ENCODE data around the gene DDA1. TPM values are rescaled to one million over a fixed set of nuclear protein-coding genes. Genes with fewer than 3 reads are reported as not detected.

DDA1 gene
- total RNA-seq, 1 donor from 2014 or later, result 123 TPM

DNA sequence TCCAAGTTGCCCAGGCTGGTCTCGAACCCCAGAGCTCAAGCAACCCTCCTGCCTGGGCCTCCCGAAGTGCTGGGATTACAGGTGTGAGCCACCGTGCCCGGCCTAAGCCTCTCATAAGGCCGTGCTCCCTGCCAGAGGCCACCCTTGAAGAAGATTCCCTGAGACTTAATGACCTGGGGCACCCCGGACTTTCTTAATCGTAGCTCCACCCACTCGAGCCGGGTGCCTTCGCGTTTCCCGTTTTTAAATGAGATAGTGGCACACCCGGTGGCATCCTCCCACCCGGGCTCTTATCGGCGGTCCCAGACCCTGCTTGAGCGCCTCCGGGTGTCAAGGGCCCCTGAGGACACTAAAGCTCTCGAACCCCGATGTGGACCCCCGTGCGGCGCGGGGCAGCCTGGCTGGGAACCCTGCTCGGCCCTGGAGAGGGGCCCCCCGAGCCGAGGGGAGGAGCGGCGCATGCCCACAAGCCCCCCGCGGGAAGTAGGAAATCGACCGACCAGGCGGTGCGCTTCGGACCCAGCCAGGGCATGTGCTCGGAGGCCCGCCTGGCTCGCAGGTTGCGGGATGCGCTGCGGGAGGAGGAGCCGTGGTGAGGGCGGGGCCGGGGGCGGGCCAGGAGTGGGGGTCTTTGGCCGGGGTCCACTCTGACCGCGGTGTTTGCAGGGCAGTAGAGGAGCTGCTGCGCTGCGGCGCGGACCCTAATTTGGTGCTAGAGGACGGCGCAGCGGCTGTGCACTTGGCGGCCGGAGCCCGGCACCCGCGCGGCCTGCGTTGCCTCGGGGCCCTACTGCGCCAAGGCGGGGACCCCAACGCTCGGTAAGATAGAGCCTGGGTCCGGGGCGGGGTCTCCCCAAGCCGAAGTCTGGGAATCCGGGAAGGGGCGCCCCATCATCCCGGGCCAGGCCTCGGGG is 27.7 kb upstream of the DDA1 start, which contains the start of gene ANKLE1:
ANKLE1 (plus strand) TSS at position 511 of the 914 bp plus-strand sequence; CDS start at position 531, 20 bp downstream.
- H3K79me2 ChIP-seq (ENCODE audit: insufficient read depth, low read length), result no peaks in the 10 kb centered on the region
- Mint-ChIP-seq H3K9me3 (ENCODE audit: unreplicated experiment) (no peaks in the 10 kb centered on the region), H3K4me3 (ENCODE audit: unreplicated experiment) (peak within 1 kb of the TSS; percentile 64), H3K27me3 (ENCODE audit: low read depth, unreplicated experiment) (peaks cover 3% of the 10 kb centered on the region), H3K36me3 (ENCODE audit: low read depth, unreplicated experiment) (peaks cover 8% of the 10 kb centered on the region), H3K27ac (ENCODE audit: unreplicated experiment) (no peak within 1 kb of the TSS), H3K4me1 (ENCODE audit: low read depth, unreplicated experiment) (no peaks in the 10 kb centered on the region)
- H3K4me3 ChIP-seq (ENCODE audit: insufficient read depth, low read depth, low read length), result peak within 1 kb of the TSS; percentile 14
- H3K27me3 ChIP-seq (ENCODE audit: insufficient read depth, low read length), result no peaks in the 10 kb centered on the region
- peak within 1 kb of the TSS; percentile 82 for H3K4me2 ChIP-seq (ENCODE audit: low read length)
- H2AFZ ChIP-seq (ENCODE audit: low read depth, low read length), result peak within 1 kb of the TSS; percentile 74
- TF ChIP-seq, protein P1, sequence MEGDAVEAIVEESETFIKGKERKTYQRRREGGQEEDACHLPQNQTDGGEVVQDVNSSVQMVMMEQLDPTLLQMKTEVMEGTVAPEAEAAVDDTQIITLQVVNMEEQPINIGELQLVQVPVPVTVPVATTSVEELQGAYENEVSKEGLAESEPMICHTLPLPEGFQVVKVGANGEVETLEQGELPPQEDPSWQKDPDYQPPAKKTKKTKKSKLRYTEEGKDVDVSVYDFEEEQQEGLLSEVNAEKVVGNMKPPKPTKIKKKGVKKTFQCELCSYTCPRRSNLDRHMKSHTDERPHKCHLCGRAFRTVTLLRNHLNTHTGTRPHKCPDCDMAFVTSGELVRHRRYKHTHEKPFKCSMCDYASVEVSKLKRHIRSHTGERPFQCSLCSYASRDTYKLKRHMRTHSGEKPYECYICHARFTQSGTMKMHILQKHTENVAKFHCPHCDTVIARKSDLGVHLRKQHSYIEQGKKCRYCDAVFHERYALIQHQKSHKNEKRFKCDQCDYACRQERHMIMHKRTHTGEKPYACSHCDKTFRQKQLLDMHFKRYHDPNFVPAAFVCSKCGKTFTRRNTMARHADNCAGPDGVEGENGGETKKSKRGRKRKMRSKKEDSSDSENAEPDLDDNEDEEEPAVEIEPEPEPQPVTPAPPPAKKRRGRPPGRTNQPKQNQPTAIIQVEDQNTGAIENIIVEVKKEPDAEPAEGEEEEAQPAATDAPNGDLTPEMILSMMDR (IDR thresholded peaks at IDR 0.05; ENCODE audit: insufficient read depth, low read depth, low read length), result no peak
- TF ChIP-seq EZH2 (IDR thresholded peaks at IDR 0.05; ENCODE audit: insufficient read depth, low read length), result peak; percentile 66
- H4K20me1 ChIP-seq (ENCODE audit: insufficient read depth, low read length), result no peaks in the 10 kb centered on the region
- H3K9ac ChIP-seq (ENCODE audit: low read length), result peak within 1 kb of the TSS; percentile 23
- FAIRE-seq (no peak), DNase-seq (ENCODE audit: low read depth) (no peak)
- no peaks in the 10 kb centered on the region for H3K9me3 ChIP-seq (ENCODE audit: insufficient read depth, low read depth, low read length)
- no peaks in the 10 kb centered on the region for H3K4me1 ChIP-seq (ENCODE audit: insufficient read depth, low read length)
- peaks cover 2% of the 10 kb centered on the region for H3K36me3 ChIP-seq (ENCODE audit: insufficient read depth, low read length)
- no peak within 1 kb of the TSS for H3K27ac ChIP-seq (ENCODE audit: low read depth, low read length)

DNA sequence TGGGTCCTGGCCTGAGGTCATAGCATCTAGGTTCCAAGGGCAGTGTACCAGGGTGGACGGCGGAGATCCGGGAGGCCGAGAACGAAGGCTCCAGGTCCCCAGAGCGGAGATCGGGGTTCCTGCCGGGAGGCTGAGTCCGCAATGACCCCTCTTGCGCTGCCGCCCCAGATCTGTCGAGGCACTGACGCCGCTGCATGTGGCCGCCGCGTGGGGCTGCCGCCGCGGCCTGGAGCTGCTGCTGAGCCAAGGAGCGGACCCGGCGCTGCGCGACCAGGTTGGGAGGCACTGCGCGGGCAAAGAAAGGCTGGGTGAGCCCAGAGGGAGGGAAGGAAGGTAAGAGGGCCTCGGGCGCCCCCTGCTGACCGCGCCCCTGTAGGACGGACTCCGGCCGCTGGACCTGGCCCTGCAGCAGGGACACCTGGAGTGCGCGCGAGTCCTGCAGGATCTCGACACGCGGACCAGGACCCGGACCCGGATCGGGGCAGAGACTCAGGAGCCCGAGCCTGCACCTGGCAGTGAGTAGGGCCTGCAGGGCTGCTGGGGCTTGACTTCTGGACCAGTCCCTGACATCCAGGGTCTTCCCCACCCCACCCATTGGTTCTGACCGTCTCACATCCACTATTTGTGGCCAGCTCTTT is 26.8 kb upstream of the DDA1 start:
- Histone ChIP-seq H3K4me1 (ENCODE audit: insufficient read depth, low read length) (no peaks in the 10 kb centered on the region), H2AFZ (ENCODE audit: low read depth, low read length) (peak overlapping the region; percentile 74), H3K9me3 (ENCODE audit: insufficient read depth, low read depth, low read length) (no peaks in the 10 kb centered on the region), H4K20me1 (ENCODE audit: insufficient read depth, low read length) (no peaks in the 10 kb centered on the region), H3K36me3 (ENCODE audit: insufficient read depth, low read length) (no peaks in the 10 kb centered on the region), H3K9ac (ENCODE audit: low read length) (no peak overlapping the region), H3K27ac (ENCODE audit: low read depth, low read length) (no peak overlapping the region), H3K27me3 (ENCODE audit: insufficient read depth, low read length) (no peaks in the 10 kb centered on the region), H3K4me3 (ENCODE audit: insufficient read depth, low read depth, low read length) (peak overlapping the region; percentile 14), H3K79me2 (ENCODE audit: insufficient read depth, low read length) (no peaks in the 10 kb centered on the region), H3K4me2 (ENCODE audit: low read length) (peak overlapping the region; percentile 82)
- Mint-ChIP-seq H3K9me3 (ENCODE audit: unreplicated experiment) (no peaks in the 10 kb centered on the region), H3K36me3 (ENCODE audit: low read depth, unreplicated experiment) (peaks cover 8% of the 10 kb centered on the region), H3K4me3 (ENCODE audit: unreplicated experiment) (no peak overlapping the region), H3K4me1 (ENCODE audit: low read depth, unreplicated experiment) (no peaks in the 10 kb centered on the region), H3K27me3 (ENCODE audit: low read depth, unreplicated experiment) (peaks cover 3% of the 10 kb centered on the region), H3K27ac (ENCODE audit: unreplicated experiment) (no peak overlapping the region)
- FAIRE-seq, result no peak
- TF ChIP-seq, protein P1 (IDR thresholded peaks at IDR 0.05; ENCODE audit: insufficient read depth, low read depth, low read length), result peak; percentile 59
- peak; percentile 9 for TF ChIP-seq EZH2 (IDR thresholded peaks at IDR 0.05; ENCODE audit: insufficient read depth, low read length)
- peak; percentile 29 for DNase-seq (ENCODE audit: low read depth)
